Measurements from ENCODE around the gene ZCCHC2. TPM values are rescaled to one million over a fixed set of nuclear protein-coding genes. Genes with fewer than 3 reads are reported as not detected.

The ZCCHC2 gene
- total and polyA plus RNA-seq, 2 of the 13 experiments (the other 11 are each of a cell fraction or from before 2014, with no cell fraction given): 62.5 to 76.1 TPM

DNA sequence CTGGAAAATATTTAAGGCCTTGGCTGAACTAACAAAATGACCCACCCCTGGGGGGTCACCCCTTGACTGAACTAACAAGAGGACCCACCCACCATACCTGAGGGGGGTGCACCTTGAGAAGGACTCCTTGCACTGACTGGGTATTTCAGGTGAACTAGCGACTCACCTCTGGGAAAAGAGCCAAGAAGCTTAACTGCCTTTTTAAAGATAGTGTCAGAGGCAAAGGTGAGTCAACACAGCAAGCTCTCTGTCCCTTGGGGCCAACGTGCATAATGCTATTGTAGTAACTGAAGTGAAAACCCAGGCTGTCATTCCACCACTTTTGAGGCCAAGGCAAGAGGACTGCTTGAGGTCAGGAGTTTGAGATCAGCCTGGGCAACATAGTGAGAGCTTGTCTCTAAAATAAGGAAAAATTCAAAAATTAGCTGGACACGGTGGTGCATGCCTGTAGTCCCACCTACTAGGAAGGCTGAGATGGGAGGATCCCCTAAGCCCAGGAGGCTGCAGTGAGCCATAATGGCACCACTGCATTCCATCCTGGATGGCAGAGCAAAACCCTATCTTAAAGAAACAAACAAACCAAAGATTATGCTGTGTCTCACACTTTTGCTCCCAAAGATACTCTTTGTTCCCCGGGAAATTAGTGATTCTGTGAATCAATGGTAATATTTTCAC lies 36.4 kb upstream of the ZCCHC2 start (continued):
- TF ChIP-seq EP300 (IDR thresholded peaks at IDR 0.05; ENCODE audit: low read depth in 2 of 2, low read length in 2 of 2) (peak in 1 of 2 experiments; percentile 56; a peak in 1 of 4 replicates), EP300 (CRISPR knock-in tag; IDR thresholded peaks at IDR 0.05; ENCODE audit: borderline replicate concordance) (no peak)
- TF ChIP-seq, protein P1, sequence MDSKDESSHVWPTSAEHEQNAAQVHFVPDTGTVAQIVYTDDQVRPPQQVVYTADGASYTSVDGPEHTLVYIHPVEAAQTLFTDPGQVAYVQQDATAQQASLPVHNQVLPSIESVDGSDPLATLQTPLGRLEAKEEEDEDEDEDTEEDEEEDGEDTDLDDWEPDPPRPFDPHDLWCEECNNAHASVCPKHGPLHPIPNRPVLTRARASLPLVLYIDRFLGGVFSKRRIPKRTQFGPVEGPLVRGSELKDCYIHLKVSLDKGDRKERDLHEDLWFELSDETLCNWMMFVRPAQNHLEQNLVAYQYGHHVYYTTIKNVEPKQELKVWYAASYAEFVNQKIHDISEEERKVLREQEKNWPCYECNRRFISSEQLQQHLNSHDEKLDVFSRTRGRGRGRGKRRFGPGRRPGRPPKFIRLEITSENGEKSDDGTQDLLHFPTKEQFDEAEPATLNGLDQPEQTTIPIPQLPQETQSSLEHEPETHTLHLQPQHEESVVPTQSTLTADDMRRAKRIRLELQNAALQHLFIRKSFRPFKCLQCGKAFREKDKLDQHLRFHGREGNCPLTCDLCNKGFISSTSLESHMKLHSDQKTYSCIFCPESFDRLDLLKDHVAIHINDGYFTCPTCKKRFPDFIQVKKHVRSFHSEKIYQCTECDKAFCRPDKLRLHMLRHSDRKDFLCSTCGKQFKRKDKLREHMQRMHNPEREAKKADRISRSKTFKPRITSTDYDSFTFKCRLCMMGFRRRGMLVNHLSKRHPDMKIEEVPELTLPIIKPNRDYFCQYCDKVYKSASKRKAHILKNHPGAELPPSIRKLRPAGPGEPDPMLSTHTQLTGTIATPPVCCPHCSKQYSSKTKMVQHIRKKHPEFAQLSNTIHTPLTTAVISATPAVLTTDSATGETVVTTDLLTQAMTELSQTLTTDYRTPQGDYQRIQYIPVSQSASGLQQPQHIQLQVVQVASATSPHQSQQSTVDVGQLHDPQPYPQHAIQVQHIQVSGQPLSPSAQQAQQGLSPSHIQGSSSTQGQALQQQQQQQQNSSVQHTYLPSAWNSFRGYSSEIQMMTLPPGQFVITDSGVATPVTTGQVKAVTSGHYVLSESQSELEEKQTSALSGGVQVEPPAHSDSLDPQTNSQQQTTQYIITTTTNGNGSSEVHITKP (CRISPR knock-in tag; IDR thresholded peaks at IDR 0.05; ENCODE audit: low read depth): no peak

DNA sequence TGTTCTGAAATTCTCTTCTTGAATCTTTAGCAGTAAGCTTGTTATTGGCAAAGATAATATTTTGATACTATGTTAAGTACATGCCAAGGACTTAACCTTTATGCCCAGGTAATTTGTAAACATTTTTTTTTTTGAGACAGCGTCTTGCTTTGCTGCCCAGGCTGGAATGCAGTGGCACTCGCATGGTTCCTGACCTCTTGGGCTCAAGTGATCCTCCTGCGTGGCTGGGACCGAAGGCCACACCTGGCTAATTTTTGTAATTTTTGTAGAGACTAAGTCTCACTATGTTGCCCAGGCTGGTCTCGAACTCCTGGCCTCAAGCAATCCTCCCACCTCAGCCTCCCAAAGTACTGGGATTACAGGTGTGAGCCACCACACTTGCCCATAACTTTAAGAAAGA lies 35.7 kb upstream of the ZCCHC2 start:
- ChIA-PET POLR2A (no interaction called here), CTCF (ENCODE audit: low intra/inter-chr PET ratio, low total read pairs) (no interaction called here)
- Histone ChIP-seq H4K20me1 (ENCODE audit: insufficient read depth, low read length) (no peaks in the 10 kb centered on the region), H3K27me3 (ENCODE audit: control insufficient read depth in 1 of 2, insufficient read depth in 2 of 2, low read length in 2 of 2) (no peaks in the 10 kb centered on the region), H2AFZ (ENCODE audit: low read length) (no peak overlapping the region), H3K27ac (ENCODE audit: extremely low read length, insufficient read depth, low read length) (no peak overlapping the region), H3K4me1 (ENCODE audit: insufficient read depth, low read length) (peaks cover 29% of the 10 kb centered on the region), H3K36me3 (replicated peaks in 1 of 2; ENCODE audit: control insufficient read depth in 1 of 2, insufficient read depth in 2 of 2, low read length in 2 of 2) (no peaks in the 10 kb centered on the region), H3K9me3 (ENCODE audit: low read length) (no peaks in the 10 kb centered on the region), H3K4me2 (ENCODE audit: low read depth, low read length) (no peak overlapping the region), H3K9ac (ENCODE audit: insufficient read depth, low read depth, low read length) (no peak overlapping the region), H3K79me2 (ENCODE audit: insufficient read depth, low read length) (no peaks in the 10 kb centered on the region), H3K4me3 (replicated peaks in 1 of 3; ENCODE audit: insufficient read depth in 1 of 3, low read depth in 2 of 3, low read length in 3 of 3) (no peak overlapping the region)
- DNase-seq (ENCODE audit: low spot score) (no peak), FAIRE-seq (no peak), ATAC-seq (no peak)
- BruUV-seq (replicated peaks): no TSS peak
- in situ Hi-C loops (cut with HindIII; ENCODE audit: extremely low pct_ligation_motif_present, low pct_unique_long_range_greater_than_20kb): no loop called here
- WGBS (ENCODE audit: low lambda C conversion rate): 94% methylated on average over 5 of the region's 5 CpGs
- intact Hi-C loops (cut with micrococcal nuclease; ENCODE audit: unreplicated experiment): no loop called here
- TF ChIP-seq RBM39 (IDR thresholded peaks at IDR 0.05; ENCODE audit: low read depth, low read length, poor library complexity, severe bottlenecking) (no peak), ASH2L (IDR thresholded peaks at IDR 0.05; ENCODE audit: insufficient read length, low read depth, low read length) (no peak), ZNF354B (CRISPR knock-in tag; IDR thresholded peaks at IDR 0.05) (no peak), ZNF296 (CRISPR knock-in tag; conservative IDR thresholded peaks at IDR 0.05) (no peak), SRY (CRISPR knock-in tag; IDR thresholded peaks at IDR 0.05) (no peak), CHD2 (IDR thresholded peaks at IDR 0.05; ENCODE audit: low read depth, low read length) (no peak), ZNF563 (CRISPR knock-in tag; IDR thresholded peaks at IDR 0.05) (no peak), ZSCAN22 (CRISPR knock-in tag; IDR thresholded peaks at IDR 0.05) (no peak), NR2F1 (CRISPR knock-in tag; IDR thresholded peaks at IDR 0.05) (no peak), ZNF253 (CRISPR knock-in tag; IDR thresholded peaks at IDR 0.05; ENCODE audit: borderline replicate concordance) (no peak), ZSCAN20 (CRISPR knock-in tag; IDR thresholded peaks at IDR 0.05; ENCODE audit: borderline replicate concordance) (no peak), SOX13 (IDR thresholded peaks at IDR 0.05) (no peak), SOX13 (CRISPR knock-in tag; conservative IDR thresholded peaks at IDR 0.05 in 1 of 2, IDR thresholded peaks at IDR 0.05 in 1 of 2) (no peak)
- TF ChIP-seq, protein P2, sequence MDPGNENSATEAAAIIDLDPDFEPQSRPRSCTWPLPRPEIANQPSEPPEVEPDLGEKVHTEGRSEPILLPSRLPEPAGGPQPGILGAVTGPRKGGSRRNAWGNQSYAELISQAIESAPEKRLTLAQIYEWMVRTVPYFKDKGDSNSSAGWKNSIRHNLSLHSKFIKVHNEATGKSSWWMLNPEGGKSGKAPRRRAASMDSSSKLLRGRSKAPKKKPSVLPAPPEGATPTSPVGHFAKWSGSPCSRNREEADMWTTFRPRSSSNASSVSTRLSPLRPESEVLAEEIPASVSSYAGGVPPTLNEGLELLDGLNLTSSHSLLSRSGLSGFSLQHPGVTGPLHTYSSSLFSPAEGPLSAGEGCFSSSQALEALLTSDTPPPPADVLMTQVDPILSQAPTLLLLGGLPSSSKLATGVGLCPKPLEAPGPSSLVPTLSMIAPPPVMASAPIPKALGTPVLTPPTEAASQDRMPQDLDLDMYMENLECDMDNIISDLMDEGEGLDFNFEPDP (CRISPR knock-in tag; conservative IDR thresholded peaks at IDR 0.05): no peak
